ENCODE results near the gene ASAH2B. TPM values are rescaled to one million over a fixed set of nuclear protein-coding genes. Genes with fewer than 3 reads are reported as not detected.
A peak's percentile ranks its signal among the peaks of the same experiment; 100 is the strongest.
"Not testable (repeated sequence)": the region's sequence is repeated elsewhere in the genome, so short reads cannot be mapped to it uniquely, and the experiment has no call there.

ASAH2B gene
- 1 to 10 TPM; 2.0 to 2.5 TPM for total RNA-seq

GRCh38 chr10:50739618-50740292 lies at the start of gene ASAH2B:
Gene ASAH2B (plus strand): TSS chr10:50739936. CDS start chr10:50745131, 5,195 bp downstream.
- ATAC-seq (replicated peaks) = peak; percentile 85
- Mint-ChIP-seq H3K36me3 (ENCODE audit: low read depth) (no peaks in the 10 kb centered on the region), H3K4me1 (peaks cover 4% of the 10 kb centered on the region), H3K9me3 (no peaks in the 10 kb centered on the region), H3K4me3 (peak within 1 kb of the TSS; percentile 98), H3K27me3 (no peaks in the 10 kb centered on the region), H3K27ac (peak within 1 kb of the TSS; percentile 96)

- ATAC-seq (replicated peaks); H3K27ac Mint-ChIP-seq; H3K4me3 Mint-ChIP-seq; H3K27me3 Mint-ChIP-seq; H3K36me3 Mint-ChIP-seq (ENCODE audit: low read depth); H3K9me3 Mint-ChIP-seq; H3K4me1 Mint-ChIP-seq: not testable (repeated sequence)
Observed at GRCh38 chr10:50697819-50698218, 41.9 kb upstream of the ASAH2B start.

DNA sequence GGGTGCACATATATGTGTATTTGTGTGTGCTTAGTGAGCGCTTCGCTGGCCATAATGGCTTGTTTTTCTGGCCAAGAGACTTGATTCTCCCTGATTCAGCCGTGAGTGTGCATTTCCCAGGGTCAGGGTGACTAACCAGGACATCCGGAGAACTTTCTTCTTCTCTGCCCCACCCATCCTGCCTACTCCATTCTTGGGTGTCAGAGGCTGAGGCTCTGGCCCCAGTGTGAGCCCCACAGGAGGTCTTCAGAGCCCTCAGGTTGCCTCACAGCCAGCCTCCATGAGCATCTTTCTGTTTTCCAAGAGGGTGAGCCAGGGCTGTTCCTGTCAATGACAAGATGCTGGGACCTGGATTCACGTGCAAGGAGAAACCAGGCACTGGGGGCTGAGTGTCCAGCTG lies 37.8 kb upstream of the ASAH2B start:
- not testable (repeated sequence) for H3K4me3 Mint-ChIP-seq; H3K27me3 Mint-ChIP-seq; ATAC-seq (replicated peaks)

GRCh38 chr10:50702997-50703396 lies 36.7 kb upstream of the ASAH2B start:
- not testable (repeated sequence) for ATAC-seq (replicated peaks); H3K9me3 Mint-ChIP-seq; H3K27me3 Mint-ChIP-seq; H3K4me3 Mint-ChIP-seq; H3K4me1 Mint-ChIP-seq; H3K27ac Mint-ChIP-seq; H3K36me3 Mint-ChIP-seq (ENCODE audit: low read depth)

More for the DNA sequence above, 37.8 kb upstream of the ASAH2B start:
- not testable (repeated sequence) for H3K36me3 Mint-ChIP-seq (ENCODE audit: low read depth); H3K9me3 Mint-ChIP-seq; H3K4me1 Mint-ChIP-seq; H3K27ac Mint-ChIP-seq

GRCh38 chr10:50704436-50705079 lies 35.2 kb upstream of the ASAH2B start:
- H3K36me3 Mint-ChIP-seq (ENCODE audit: low read depth); H3K4me1 Mint-ChIP-seq; H3K9me3 Mint-ChIP-seq; H3K27ac Mint-ChIP-seq; H3K4me3 Mint-ChIP-seq; H3K27me3 Mint-ChIP-seq: not testable (repeated sequence)
- ATAC-seq (replicated peaks) = peak; percentile 43

GRCh38 chr10:50706006-50706405 lies 33.7 kb upstream of the ASAH2B start:
- not testable (repeated sequence) for H3K4me3 Mint-ChIP-seq; H3K27me3 Mint-ChIP-seq; H3K9me3 Mint-ChIP-seq; H3K36me3 Mint-ChIP-seq (ENCODE audit: low read depth); H3K27ac Mint-ChIP-seq; H3K4me1 Mint-ChIP-seq; ATAC-seq (replicated peaks)

- not testable (repeated sequence) for H3K9me3 Mint-ChIP-seq; ATAC-seq (replicated peaks); H3K4me3 Mint-ChIP-seq; H3K36me3 Mint-ChIP-seq (ENCODE audit: low read depth); H3K27me3 Mint-ChIP-seq; H3K4me1 Mint-ChIP-seq; H3K27ac Mint-ChIP-seq
Observed at GRCh38 chr10:50710241-50710640, 29.5 kb upstream of the ASAH2B start.

- H3K27me3 Mint-ChIP-seq = peaks cover 32% of the 10 kb centered on the region
- peak; percentile 89 for ATAC-seq (replicated peaks)
Observed at GRCh38 chr10:50723812-50724211, 15.9 kb upstream of the ASAH2B start.

DNA sequence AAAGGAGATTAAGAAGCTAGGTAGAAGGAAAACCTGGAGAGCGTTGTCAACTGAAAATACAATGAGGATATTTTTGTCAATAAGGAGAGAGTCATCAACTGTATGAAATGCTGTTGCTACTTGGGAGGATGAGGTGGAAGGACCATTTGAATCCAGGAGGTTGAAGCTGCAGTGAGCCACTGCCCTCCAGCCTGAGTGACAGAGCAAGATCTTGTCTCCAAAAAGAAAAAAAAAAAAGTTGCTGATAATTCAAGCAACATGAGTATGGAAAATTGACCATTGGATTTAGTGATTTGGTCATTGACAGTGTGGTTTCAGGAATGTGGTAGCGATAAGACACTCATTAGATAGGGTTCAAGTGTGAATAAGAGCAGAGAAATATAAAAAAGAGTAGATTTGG lies 11.6 kb upstream of the ASAH2B start:
- H3K27me3 Mint-ChIP-seq = peaks cover 32% of the 10 kb centered on the region
- not testable (repeated sequence) for H3K36me3 Mint-ChIP-seq (ENCODE audit: low read depth); H3K9me3 Mint-ChIP-seq; H3K4me3 Mint-ChIP-seq; ATAC-seq (replicated peaks); H3K4me1 Mint-ChIP-seq; H3K27ac Mint-ChIP-seq

More at GRCh38 chr10:50723812-50724211, 15.9 kb upstream of the ASAH2B start:
- not testable (repeated sequence) for H3K9me3 Mint-ChIP-seq; H3K4me3 Mint-ChIP-seq; H3K27ac Mint-ChIP-seq; H3K4me1 Mint-ChIP-seq; H3K36me3 Mint-ChIP-seq (ENCODE audit: low read depth)

DNA sequence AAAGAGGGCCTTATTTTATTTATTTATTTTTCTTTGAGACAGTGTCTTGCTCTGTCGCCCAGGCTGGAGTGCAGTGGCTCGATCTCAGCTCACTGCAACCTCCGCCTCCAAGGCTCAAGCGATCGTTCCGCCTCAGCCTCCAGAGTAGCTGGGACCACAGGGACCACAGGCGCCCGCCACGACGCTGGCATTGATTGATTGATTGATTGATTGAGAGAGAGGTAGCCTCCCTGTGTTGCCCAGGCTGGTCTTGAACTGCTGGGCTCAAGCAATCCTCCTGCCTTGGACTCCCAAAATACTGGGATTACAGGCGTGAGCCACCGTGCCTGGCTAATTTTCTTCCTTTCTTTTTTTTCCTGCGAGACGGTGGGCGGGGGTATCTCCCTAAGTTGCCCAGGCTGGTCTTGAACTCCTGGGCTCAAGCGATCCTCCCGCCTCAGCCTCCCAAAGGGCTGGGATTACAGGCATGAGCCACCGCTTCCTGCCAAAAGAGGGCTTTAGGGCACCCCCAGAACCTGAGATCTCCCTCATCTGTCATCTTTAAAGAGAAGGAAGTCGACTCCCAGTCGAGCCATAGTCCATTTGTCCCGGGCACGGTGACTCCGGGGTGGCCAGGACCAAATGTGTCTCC lies 634 bp upstream of the ASAH2B start:
- not testable (repeated sequence) for H3K4me1 Mint-ChIP-seq; H3K27me3 Mint-ChIP-seq; ATAC-seq (replicated peaks); H3K9me3 Mint-ChIP-seq; H3K36me3 Mint-ChIP-seq (ENCODE audit: low read depth)
- Mint-ChIP-seq H3K4me3 (peak overlapping the region; percentile 98), H3K27ac (peak overlapping the region; percentile 96)

GRCh38 chr10:50740293-50740648 lies 535 bp downstream of the ASAH2B start:
- H3K4me1 Mint-ChIP-seq = peaks cover 4% of the 10 kb centered on the region
- H3K27ac Mint-ChIP-seq = peak overlapping the region; percentile 96
- H3K9me3 Mint-ChIP-seq = no peaks in the 10 kb centered on the region
- no peaks in the 10 kb centered on the region for H3K27me3 Mint-ChIP-seq
- H3K36me3 Mint-ChIP-seq (ENCODE audit: low read depth) = no peaks in the 10 kb centered on the region
- peak; percentile 78 for ATAC-seq (replicated peaks)
- peak overlapping the region; percentile 98 for H3K4me3 Mint-ChIP-seq

GRCh38 chr10:50742820-50743219 lies 3.1 kb downstream of the ASAH2B start:
- H3K27ac Mint-ChIP-seq; H3K27me3 Mint-ChIP-seq; H3K4me1 Mint-ChIP-seq; ATAC-seq (replicated peaks); H3K36me3 Mint-ChIP-seq (ENCODE audit: low read depth); H3K9me3 Mint-ChIP-seq; H3K4me3 Mint-ChIP-seq: not testable (repeated sequence)

DNA sequence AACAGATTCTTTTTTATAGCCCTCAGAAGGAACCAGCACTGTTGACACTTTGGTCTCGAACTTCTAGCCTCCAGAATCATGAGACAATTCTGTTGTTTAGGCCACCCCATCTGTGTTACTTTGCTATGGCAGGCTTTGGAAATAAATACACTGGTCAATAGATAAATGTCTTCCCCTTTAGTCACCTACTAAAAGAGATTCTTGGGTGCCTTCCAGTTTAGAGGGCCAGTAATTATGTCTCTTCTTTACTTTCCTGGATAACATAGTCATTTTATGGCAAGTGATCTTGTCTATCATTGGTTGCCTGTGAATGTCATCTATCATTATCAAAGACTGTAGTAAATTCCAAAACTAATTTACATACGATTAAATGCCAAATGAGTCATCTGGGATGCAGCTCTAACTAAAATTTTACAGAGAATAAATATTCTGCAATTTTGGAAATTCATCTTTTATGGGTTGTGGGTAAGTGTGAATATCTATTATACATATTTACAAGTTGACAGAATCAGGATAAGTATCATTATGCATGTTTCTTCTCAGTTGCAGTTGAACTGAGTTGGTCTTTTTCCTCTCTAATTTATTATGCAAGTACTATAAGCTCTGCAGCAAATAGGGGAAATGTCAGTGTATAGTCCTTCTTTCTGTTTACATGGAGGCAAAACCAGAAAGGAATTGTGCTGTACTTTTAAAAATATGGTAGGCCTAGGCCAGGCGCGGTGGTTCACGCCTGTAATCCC lies 27.2 kb downstream of the ASAH2B start:
- not testable (repeated sequence) for ATAC-seq (replicated peaks); H3K9me3 Mint-ChIP-seq; H3K4me3 Mint-ChIP-seq; H3K27ac Mint-ChIP-seq; H3K27me3 Mint-ChIP-seq; H3K36me3 Mint-ChIP-seq (ENCODE audit: low read depth); H3K4me1 Mint-ChIP-seq

- not testable (repeated sequence) for H3K4me3 Mint-ChIP-seq; H3K27me3 Mint-ChIP-seq; H3K27ac Mint-ChIP-seq; H3K9me3 Mint-ChIP-seq; ATAC-seq (replicated peaks); H3K4me1 Mint-ChIP-seq; H3K36me3 Mint-ChIP-seq (ENCODE audit: low read depth)
Observed at GRCh38 chr10:50772042-50772441, 32.3 kb downstream of the ASAH2B start.

DNA sequence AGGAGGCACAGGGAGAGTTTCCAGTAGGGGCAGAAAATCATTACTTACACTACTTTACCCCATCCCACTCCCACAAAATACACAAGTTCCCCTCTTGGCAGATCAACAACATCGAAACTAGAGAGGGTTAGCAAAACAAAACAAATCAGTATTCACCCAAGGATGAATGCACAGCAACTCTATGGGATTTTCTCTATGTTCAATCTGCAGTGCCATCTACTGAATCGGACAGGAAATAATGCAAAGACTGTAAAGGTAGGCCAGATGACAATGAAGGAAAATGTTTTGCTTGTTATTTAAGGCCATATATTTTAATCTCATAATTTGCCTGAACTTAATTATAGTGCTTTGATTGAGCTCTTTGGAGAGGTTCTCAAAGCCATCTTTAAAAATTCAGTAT lies 35.1 kb downstream of the ASAH2B start:
- H3K36me3 Mint-ChIP-seq (ENCODE audit: low read depth); ATAC-seq (replicated peaks); H3K27ac Mint-ChIP-seq; H3K9me3 Mint-ChIP-seq; H3K4me1 Mint-ChIP-seq; H3K4me3 Mint-ChIP-seq; H3K27me3 Mint-ChIP-seq: not testable (repeated sequence)
